Duodenal mucosa (tissue), 2 donors: ENCODE results near the gene ENSA.
"Not testable (repeated sequence)": the region's sequence is repeated elsewhere in the genome, so short reads cannot be mapped to it uniquely, and the experiment has no call there.

Experiments
- H3K27ac ChIP-seq: one replicate; pipeline ENCODE4 v1.7.0; 2013; ENCODE audit warnings: low read depth, low read length
- H3K27me3 ChIP-seq, 2 donors: one replicate each; pipeline ENCODE4 v1.7.0; 2013; ENCODE audit warnings: low read length in 2 of 2, control low read depth in 1 of 2; ENCODE audit not compliant: insufficient read depth in 2 of 2, control insufficient read depth in 1 of 2
- H3K36me3 ChIP-seq, 2 donors: one replicate each; pipeline ENCODE4 v1.7.0; 2013; ENCODE audit warnings: low read length in 2 of 2, control low read depth in 1 of 2; ENCODE audit not compliant: insufficient read depth in 2 of 2, control insufficient read depth in 1 of 2
- H3K4me1 ChIP-seq, 2 donors: one replicate each; pipeline ENCODE4 v1.7.0; 2013; ENCODE audit warnings: low read length in 2 of 2, control low read depth in 1 of 2; ENCODE audit not compliant: insufficient read depth in 2 of 2, control insufficient read depth in 1 of 2
- H3K4me3 ChIP-seq, 2 donors: one replicate each; pipeline ENCODE4 v1.7.0; 2013; ENCODE audit warnings: low read length in 2 of 2, low read depth in 1 of 2
- H3K9ac ChIP-seq, 2 donors: one replicate each; pipeline ENCODE4 v1.7.0; 2013; ENCODE audit warnings: low read length in 2 of 2, low read depth in 1 of 2
- H3K9me3 ChIP-seq, 2 donors: one replicate each; pipeline ENCODE4 v1.7.0; 2013; ENCODE audit warnings: low read length in 2 of 2, control low read depth in 1 of 2; ENCODE audit not compliant: control insufficient read depth in 1 of 2

The ENSA gene

GRCh38 chr1:150629115-150629928 is at the start of gene ENSA:
ENSA (minus strand) TSS chr1:150629612; CDS start chr1:150629470, 142 bp downstream.
- H3K27me3 ChIP-seq, result no peaks in the 10 kb centered on the region
- peak within 1 kb of the TSS; percentile 97 for H3K27ac ChIP-seq
- H3K36me3 ChIP-seq, result peaks cover 21 to 28% of the 10 kb centered on the region in 2 donors
- H3K4me1 ChIP-seq, result peaks cover 7 to 23% of the 10 kb centered on the region in 2 donors
- H3K9ac ChIP-seq, result peak within 1 kb of the TSS; percentile 76 to 84
- H3K4me3 ChIP-seq, result peak within 1 kb of the TSS; percentile 88 to 92
- H3K9me3 ChIP-seq, result no peaks in the 10 kb centered on the region

- no peak overlapping the region for H3K9ac ChIP-seq
- H3K27ac ChIP-seq, result no peak overlapping the region
- peaks cover 0 to 16% of the 10 kb centered on the region in 2 donors for H3K36me3 ChIP-seq
- H3K27me3 ChIP-seq, result no peaks in the 10 kb centered on the region
- no peaks in the 10 kb centered on the region for H3K9me3 ChIP-seq
- no peak overlapping the region for H3K4me3 ChIP-seq
- no peaks in the 10 kb centered on the region for H3K4me1 ChIP-seq
These were observed 49.6 kb upstream of the ENSA start for GRCh38 chr1:150678988-150679387.

- Histone ChIP-seq H3K9ac (no peak overlapping the region), H3K36me3 (peaks cover 0 to 7% of the 10 kb centered on the region in 2 donors), H3K4me3 (no peak overlapping the region), H3K9me3 (no peaks in the 10 kb centered on the region), H3K4me1 (no peaks in the 10 kb centered on the region), H3K27me3 (no peaks in the 10 kb centered on the region), H3K27ac (no peak overlapping the region)
These were observed 45.5 kb upstream of the ENSA start for GRCh38 chr1:150674881-150675280.

- Histone ChIP-seq H3K27ac (no peak overlapping the region), H3K4me1 (peaks cover 6 to 9% of the 10 kb centered on the region in 2 donors), H3K27me3 (no peaks in the 10 kb centered on the region), H3K9me3 (no peaks in the 10 kb centered on the region), H3K36me3 (peaks cover 5 to 20% of the 10 kb centered on the region in 2 donors), H3K9ac (no peak overlapping the region), H3K4me3 (no peak overlapping the region)
These were observed 33.9 kb upstream of the ENSA start for GRCh38 chr1:150663321-150663720.

GRCh38 chr1:150662811-150663210 is 33.4 kb upstream of the ENSA start:
- no peak overlapping the region for H3K27ac ChIP-seq
- no peaks in the 10 kb centered on the region for H3K27me3 ChIP-seq
- no peaks in the 10 kb centered on the region for H3K9me3 ChIP-seq
- H3K4me3 ChIP-seq, result no peak overlapping the region
- H3K36me3 ChIP-seq, result peaks cover 8 to 25% of the 10 kb centered on the region in 2 donors
- H3K9ac ChIP-seq, result no peak overlapping the region
- peaks cover under 1 to 6% of the 10 kb centered on the region in 2 donors for H3K4me1 ChIP-seq

GRCh38 chr1:150661156-150661555 is 31.7 kb upstream of the ENSA start:
- Histone ChIP-seq H3K4me3 (no peak overlapping the region), H3K9ac (no peak overlapping the region), H3K36me3 (peaks cover 8 to 35% of the 10 kb centered on the region in 2 donors), H3K27ac (no peak overlapping the region), H3K27me3 (no peaks in the 10 kb centered on the region), H3K4me1 (no peaks in the 10 kb centered on the region), H3K9me3 (no peaks in the 10 kb centered on the region)

- Histone ChIP-seq H3K36me3 (peaks cover 8 to 35% of the 10 kb centered on the region in 2 donors), H3K27me3 (no peaks in the 10 kb centered on the region), H3K27ac (no peak overlapping the region), H3K4me1 (no peaks in the 10 kb centered on the region), H3K4me3 (no peak overlapping the region), H3K9ac (no peak overlapping the region), H3K9me3 (no peaks in the 10 kb centered on the region)
These were observed 31.2 kb upstream of the ENSA start for GRCh38 chr1:150660584-150660983.

- not testable (repeated sequence) for H3K9me3 ChIP-seq, H3K27ac ChIP-seq, H3K27me3 ChIP-seq, H3K9ac ChIP-seq, H3K4me3 ChIP-seq, H3K4me1 ChIP-seq
- H3K36me3 ChIP-seq, result peaks cover 8 to 31% of the 10 kb centered on the region in 2 donors
These were observed 27.7 kb upstream of the ENSA start for GRCh38 chr1:150657064-150657463.

- H3K27ac ChIP-seq, H3K9me3 ChIP-seq, H3K9ac ChIP-seq, H3K4me1 ChIP-seq, H3K4me3 ChIP-seq, H3K27me3 ChIP-seq: not testable (repeated sequence)
- peaks cover 8 to 18% of the 10 kb centered on the region in 2 donors for H3K36me3 ChIP-seq
These were observed 25.2 kb upstream of the ENSA start for GRCh38 chr1:150654635-150655034.

- Histone ChIP-seq H3K9me3 (no peaks in the 10 kb centered on the region), H3K9ac (peak overlapping the region in 1 of 2 donors; percentile 2), H3K4me3 (no peak overlapping the region), H3K27ac (peak overlapping the region; percentile 0), H3K36me3 (peaks cover 17 to 30% of the 10 kb centered on the region in 2 donors), H3K27me3 (no peaks in the 10 kb centered on the region), H3K4me1 (peaks cover 5 to 15% of the 10 kb centered on the region in 2 donors)
These were observed 20.8 kb upstream of the ENSA start for GRCh38 chr1:150650193-150650592.
